Measurements from ENCODE around the gene TUBAL3.
"Not testable (repeated sequence)": the region's sequence is repeated elsewhere in the genome, so short reads cannot be mapped to it uniquely, and the experiment has no call there.

DNA sequence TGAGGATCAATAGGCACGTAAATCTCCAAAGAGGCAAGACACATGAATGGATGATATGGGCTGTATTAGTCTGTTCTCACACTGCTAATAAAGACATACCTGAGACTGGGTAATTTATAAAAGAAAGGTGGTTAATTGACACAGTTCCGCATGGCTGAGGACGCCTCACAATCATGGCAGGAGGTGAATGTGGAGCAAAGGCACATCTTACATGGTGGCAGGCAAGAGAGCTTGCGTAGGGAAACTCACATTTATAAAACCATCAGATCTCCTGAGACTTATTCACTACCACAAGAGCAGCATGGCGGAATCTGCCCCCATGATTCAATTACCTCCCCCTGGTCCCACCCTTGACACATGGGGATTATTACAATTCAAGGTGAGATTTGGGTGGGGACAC is 25.4 kb downstream of the TUBAL3 start:
- TF ChIP-seq, protein P1, sequence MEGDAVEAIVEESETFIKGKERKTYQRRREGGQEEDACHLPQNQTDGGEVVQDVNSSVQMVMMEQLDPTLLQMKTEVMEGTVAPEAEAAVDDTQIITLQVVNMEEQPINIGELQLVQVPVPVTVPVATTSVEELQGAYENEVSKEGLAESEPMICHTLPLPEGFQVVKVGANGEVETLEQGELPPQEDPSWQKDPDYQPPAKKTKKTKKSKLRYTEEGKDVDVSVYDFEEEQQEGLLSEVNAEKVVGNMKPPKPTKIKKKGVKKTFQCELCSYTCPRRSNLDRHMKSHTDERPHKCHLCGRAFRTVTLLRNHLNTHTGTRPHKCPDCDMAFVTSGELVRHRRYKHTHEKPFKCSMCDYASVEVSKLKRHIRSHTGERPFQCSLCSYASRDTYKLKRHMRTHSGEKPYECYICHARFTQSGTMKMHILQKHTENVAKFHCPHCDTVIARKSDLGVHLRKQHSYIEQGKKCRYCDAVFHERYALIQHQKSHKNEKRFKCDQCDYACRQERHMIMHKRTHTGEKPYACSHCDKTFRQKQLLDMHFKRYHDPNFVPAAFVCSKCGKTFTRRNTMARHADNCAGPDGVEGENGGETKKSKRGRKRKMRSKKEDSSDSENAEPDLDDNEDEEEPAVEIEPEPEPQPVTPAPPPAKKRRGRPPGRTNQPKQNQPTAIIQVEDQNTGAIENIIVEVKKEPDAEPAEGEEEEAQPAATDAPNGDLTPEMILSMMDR (conservative IDR thresholded peaks at IDR 0.05), result not testable (repeated sequence)
- TF ChIP-seq EZH2 (IDR thresholded peaks at IDR 0.05; ENCODE audit: low read depth), result not testable (repeated sequence)
